Adrenal gland (tissue), 12 donors: ENCODE measurements around the gene MOB3B. TPM values are rescaled to one million over a fixed set of nuclear protein-coding genes. Genes with fewer than 3 reads are reported as not detected.
"Not testable (repeated sequence)": the region's sequence is repeated elsewhere in the genome, so short reads cannot be mapped to it uniquely, and the experiment has no call there.

Experiments
- DNase-seq, 7 donors: peaks; one replicate each; pipeline ENCODE4 v3.0.0-alpha.2; 2019 to 2020
- H3K27ac ChIP-seq, 5 donors: fragments of 200-600 bp; sonication (generic) in 4 of 5; 1 replicate in 3 of 5; 2 replicates in 2 of 5; pipeline versions ENCODE4 v1.5.1 to v1.8.0; 2016 to 2020; ENCODE audit warnings: mild to moderate bottlenecking in 1 of 5
- H3K27me3 ChIP-seq: fragments of 200-600 bp; 2 replicates; pipeline ENCODE4 v1.8.0; 2021
- H3K36me3 ChIP-seq, 2 donors: fragments of 200-600 bp; replicated peaks in 1 of 2; 1 replicate in 1 of 2; 2 replicates in 1 of 2; pipeline versions ENCODE4 v1.5.1 to v1.8.0; 2018 to 2022
- H3K4me1 ChIP-seq, 2 donors: fragments of 200-600 bp; replicated peaks in 1 of 2; 1 replicate in 1 of 2; 2 replicates in 1 of 2; pipeline versions ENCODE4 v1.5.1 to v1.8.0; 2018 to 2021
- H3K4me3 ChIP-seq, 4 donors: fragments of 200-600 bp; sonication (generic) in 3 of 4; one replicate each; pipeline ENCODE4 v1.5.1; 2016 to 2018
- H3K9me3 ChIP-seq, 3 donors: fragments of 200-600 bp; sonication (generic) in 1 of 3; replicated peaks in 1 of 3; 1 replicate in 2 of 3; 2 replicates in 1 of 3; pipeline versions ENCODE4 v1.5.1 to v1.8.0; 2016 to 2021
- POLR2A ChIP-seq, 2 donors: fragments of 450-650 bp; IDR thresholded peaks; one replicate each; pipeline ENCODE4 v1.6.1; 2017; ENCODE audit warnings: antibody characterized with exemption in 2 of 2, mild to moderate bottlenecking in 2 of 2, moderate library complexity in 1 of 2
- WGBS, 4 donors: extraction: QIAGEN DNeasy Blood & Tissue Kit in 2 of 4; methylation state at CpG; one replicate each; pipeline versions ENCODE4 v1.1.5 to v1.1.7; 2013 to 2017; 5-methylcytosine and 5-hydroxymethylcytosine counted together
- intact Hi-C, 2 donors: fragments of 100-400 bp; cut with DNase I; formaldehyde crosslinking; loops; one replicate each; pipeline versions ENCODE4 v1.14.1 to v1.15.0; 2022 to 2023
- polyA plus RNA-seq, 3 donors: library from polyadenylated mRNA; stranded (reverse); fragments of 200-250 nt in 2 of 3; fragments of 350-450 nt in 1 of 3; fragmentation: Illumina TruSeq in 1 of 3; extraction: RNeasy Lipid Tissue Mini Kit (QIAGEN cat#74804) in 1 of 3; gene quantifications; one replicate each; pipeline ENCODE4 v1.2.3, GENCODE V29; 2013 to 2014
- total RNA-seq, 9 donors: library from RNA; depleted of rRNA in 4 of 9; stranded (reverse); fragments of >200 nt in 4 of 9; fragments of 120-200 nt in 1 of 9; fragmentation: NEBNext Ultra II Directional in 1 of 9; extraction: Animal tissue kit (Norgen Biotek cat#: 25700) in 1 of 9; gene quantifications; one replicate each; pipeline versions ENCODE4 v1.1.0 to v1.2.4, GENCODE V29; 2013 to 2023
- TF ChIP-seq, protein P1 (sequence below), 6 experiments: fragments of 450-650 bp in 4 of 6; fragments of 200-600 bp in 2 of 6; sonication (generic) in 1 of 6; IDR thresholded peaks; 1 replicate in 5 of 6; 2 replicates in 1 of 6; pipeline versions ENCODE4 v1.5.1 to v1.8.0; 2016 to 2021; ENCODE audit warnings: antibody characterized with exemption in 6 of 6, mild to moderate bottlenecking in 2 of 6, moderate library complexity in 1 of 6
- donor health status: healthy with polysubstance abuse.
- donor health status: Bipolar disorder and iron deficiency.
- donor health status: DM: yes; HTN: yes; CAD: no.
- donor health status: DM: no; HTN: no; CAD: no.
- donor health status: DM: no; HTN: no; CAD: no.
- donor health status: DM: yes; HTN: yes; CAD: no.

Gene MOB3B
- total and polyA plus RNA-seq, 12 donors, result 1.3 to 9.0 (median 3.4) TPM

DNA sequence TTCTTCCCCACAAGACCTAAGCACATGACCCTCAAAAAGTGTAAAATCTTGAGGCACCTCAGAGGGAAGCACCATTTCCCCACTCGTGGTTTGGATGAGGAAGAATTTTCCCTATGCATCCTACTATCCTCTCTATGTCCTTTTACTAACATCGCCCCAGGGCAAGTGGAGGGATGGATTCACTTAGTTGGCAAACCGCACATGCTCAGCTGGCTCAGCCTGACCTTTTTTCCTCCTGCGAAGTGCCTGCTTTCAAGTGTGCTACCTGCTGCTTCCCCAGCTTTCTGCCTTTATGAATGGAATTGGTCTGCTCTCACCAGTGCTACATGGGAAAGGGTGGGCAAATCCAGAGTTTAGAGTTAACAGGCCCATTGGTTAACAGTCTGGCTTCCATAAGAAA is 62.1 kb downstream of the MOB3B start:
- no peak for DNase-seq
- Histone ChIP-seq H3K9me3 (no peaks in the 10 kb centered on the region), H3K27ac (no peak overlapping the region), H3K4me1 (peaks cover 0 to 4% of the 10 kb centered on the region in 2 donors), H3K4me3 (no peak overlapping the region), H3K27me3 (no peaks in the 10 kb centered on the region), H3K36me3 (no peaks in the 10 kb centered on the region)
- TF ChIP-seq POLR2A (IDR thresholded peaks at IDR 0.05), result no peak
- TF ChIP-seq, protein P1, sequence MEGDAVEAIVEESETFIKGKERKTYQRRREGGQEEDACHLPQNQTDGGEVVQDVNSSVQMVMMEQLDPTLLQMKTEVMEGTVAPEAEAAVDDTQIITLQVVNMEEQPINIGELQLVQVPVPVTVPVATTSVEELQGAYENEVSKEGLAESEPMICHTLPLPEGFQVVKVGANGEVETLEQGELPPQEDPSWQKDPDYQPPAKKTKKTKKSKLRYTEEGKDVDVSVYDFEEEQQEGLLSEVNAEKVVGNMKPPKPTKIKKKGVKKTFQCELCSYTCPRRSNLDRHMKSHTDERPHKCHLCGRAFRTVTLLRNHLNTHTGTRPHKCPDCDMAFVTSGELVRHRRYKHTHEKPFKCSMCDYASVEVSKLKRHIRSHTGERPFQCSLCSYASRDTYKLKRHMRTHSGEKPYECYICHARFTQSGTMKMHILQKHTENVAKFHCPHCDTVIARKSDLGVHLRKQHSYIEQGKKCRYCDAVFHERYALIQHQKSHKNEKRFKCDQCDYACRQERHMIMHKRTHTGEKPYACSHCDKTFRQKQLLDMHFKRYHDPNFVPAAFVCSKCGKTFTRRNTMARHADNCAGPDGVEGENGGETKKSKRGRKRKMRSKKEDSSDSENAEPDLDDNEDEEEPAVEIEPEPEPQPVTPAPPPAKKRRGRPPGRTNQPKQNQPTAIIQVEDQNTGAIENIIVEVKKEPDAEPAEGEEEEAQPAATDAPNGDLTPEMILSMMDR (IDR thresholded peaks at IDR 0.05), result no peak
- intact Hi-C loops, result no loop called here
- WGBS, 4 donors, result 84 to 95% (median 85%) methylated on average over 4 of the region's 4 CpGs

DNA sequence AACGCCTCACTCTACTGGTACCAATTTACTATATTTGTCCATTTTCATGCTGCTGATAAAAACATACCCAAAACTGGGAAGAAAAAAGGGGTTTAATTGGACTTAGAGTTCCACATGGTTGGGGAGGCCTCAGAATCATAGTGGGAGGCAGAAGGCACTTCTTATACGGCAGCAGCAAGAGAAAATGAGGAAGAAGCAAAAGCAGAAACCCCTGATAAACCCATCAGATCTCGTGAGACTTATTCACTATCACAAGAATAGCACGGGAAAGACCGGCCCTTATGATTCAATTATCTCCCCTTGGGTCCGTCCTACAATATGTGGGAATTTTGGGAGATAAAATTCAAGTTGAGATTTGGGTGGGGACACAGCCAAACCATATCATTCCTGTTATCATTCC is 63.1 kb downstream of the MOB3B start:
- 75 to 82% (median 81%) methylated on average over 6 of the region's 6 CpGs for WGBS, 4 donors
- H3K9me3 ChIP-seq, H3K27ac ChIP-seq, H3K4me3 ChIP-seq, H3K27me3 ChIP-seq, intact Hi-C loops, DNase-seq, H3K4me1 ChIP-seq, H3K36me3 ChIP-seq: not testable (repeated sequence)

DNA sequence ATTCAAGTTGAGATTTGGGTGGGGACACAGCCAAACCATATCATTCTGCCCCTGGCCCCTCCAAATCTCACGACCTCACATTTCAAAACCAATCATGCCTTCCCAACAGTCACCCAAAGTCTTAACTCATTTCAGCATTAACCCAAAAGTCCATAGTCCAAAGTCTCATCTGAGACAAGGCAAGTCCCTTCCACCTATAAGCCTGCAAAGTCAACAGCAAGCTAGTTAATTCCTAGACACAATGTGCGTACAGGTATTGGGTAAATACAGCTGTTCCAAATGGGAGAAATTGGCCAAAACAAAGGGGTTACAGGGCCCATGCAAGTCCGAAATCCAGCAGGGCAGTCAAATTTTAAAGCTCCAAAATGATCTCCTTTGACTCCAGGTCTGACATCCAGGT is 64.7 kb downstream of the MOB3B start:
- not testable (repeated sequence) for H3K36me3 ChIP-seq, H3K27me3 ChIP-seq, H3K4me3 ChIP-seq, H3K27ac ChIP-seq, H3K9me3 ChIP-seq, DNase-seq
- intact Hi-C loops, result loop anchor here in 1 of 2 donors (5.0 kb wide), 1 partner anchor 62 kb away; the partner anchor contains the start of gene MOB3B
- WGBS, 4 donors, result 92 to 98% (median 96%) methylated on average over 3 of the region's 3 CpGs
- H3K4me1 ChIP-seq, result peaks cover 6 to 11% of the 10 kb centered on the region in 2 donors

DNA sequence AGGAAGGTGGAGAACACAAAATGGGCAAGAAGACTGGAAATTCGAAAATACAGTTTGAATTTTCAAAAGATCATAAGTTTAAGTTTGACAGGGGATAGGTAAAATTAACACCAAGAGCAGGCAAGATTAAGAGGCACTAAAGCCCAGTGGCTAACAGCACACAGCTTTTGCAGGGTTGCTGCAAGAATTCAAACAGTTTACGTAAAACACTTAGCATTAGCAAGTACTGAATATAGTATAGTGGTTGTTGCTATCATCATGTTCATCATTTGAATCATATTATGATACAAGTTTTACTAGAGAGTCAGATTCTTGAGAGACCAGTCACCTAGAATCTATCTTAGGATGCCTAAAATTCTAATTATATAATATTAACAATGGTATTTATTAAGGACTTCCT is 66.8 kb downstream of the MOB3B start:
- Histone ChIP-seq H3K27me3 (no peaks in the 10 kb centered on the region), H3K4me1 (peaks cover 6 to 11% of the 10 kb centered on the region in 2 donors), H3K9me3 (no peaks in the 10 kb centered on the region), H3K27ac (no peak overlapping the region), H3K36me3 (no peaks in the 10 kb centered on the region), H3K4me3 (no peak overlapping the region)
- WGBS, 4 donors, result 76 to 90% (median 84%) methylated on average over 2 of the region's 2 CpGs
- no peak for DNase-seq
- intact Hi-C loops, result loop anchor here in 1 of 2 donors (5.0 kb wide), 1 partner anchor 64 kb away; the partner anchor contains the start of gene MOB3B
- TF ChIP-seq POLR2A (IDR thresholded peaks at IDR 0.05), result no peak
- TF ChIP-seq, protein P1 (IDR thresholded peaks at IDR 0.05), result no peak

DNA sequence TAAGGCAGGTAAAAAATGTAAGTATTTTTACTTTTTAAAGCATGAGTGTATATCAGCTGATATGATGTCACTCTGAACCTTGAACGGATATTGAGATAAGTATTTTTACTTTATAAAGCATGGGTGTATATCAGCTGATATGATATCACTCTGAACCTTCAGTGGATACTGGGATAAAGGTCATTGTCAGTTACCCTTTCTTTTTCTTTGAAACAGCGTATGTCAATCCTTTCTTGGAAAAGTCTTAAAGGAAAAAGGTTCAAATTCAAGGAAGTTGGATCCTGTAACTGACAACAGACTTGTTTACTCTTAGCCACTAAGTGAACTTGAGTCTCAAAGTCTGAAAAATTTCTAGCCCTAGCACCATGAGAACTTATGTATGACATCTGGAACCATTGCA is 67.2 kb downstream of the MOB3B start:
- intact Hi-C loops, result loop anchor here in 1 of 2 donors (5.0 kb wide), 1 partner anchor 65 kb away; the partner anchor contains the start of gene MOB3B
- Histone ChIP-seq H3K36me3 (no peaks in the 10 kb centered on the region), H3K27ac (no peak overlapping the region), H3K9me3 (no peaks in the 10 kb centered on the region), H3K4me1 (peaks cover 6 to 14% of the 10 kb centered on the region in 2 donors), H3K4me3 (no peak overlapping the region), H3K27me3 (no peaks in the 10 kb centered on the region)
- TF ChIP-seq, protein P1 (IDR thresholded peaks at IDR 0.05), result no peak
- no peak for TF ChIP-seq POLR2A (IDR thresholded peaks at IDR 0.05)
- DNase-seq, result no peak
- 21 to 43% (median 35%) methylated on average over 2 of the region's 2 CpGs for WGBS, 4 donors
